Osteoblast (primary cell): ENCODE measurements around the gene SPO11. TPM values are rescaled to one million over a fixed set of nuclear protein-coding genes. Genes with fewer than 3 reads are reported as not detected.

Experiments
- DNase-seq: peaks from one replicate; pipeline ENCODE4 v3.0.0; 2011; ENCODE audit warnings: low spot score, mixed read lengths; ENCODE audit not compliant: insufficient read length; ENCODE audit errors: missing footprints
- H2AFZ ChIP-seq: 2 replicates; pipeline ENCODE4 v1.6.0; 2011; ENCODE audit warnings: mild to moderate bottlenecking, low read length
- H3K27ac ChIP-seq: 2 replicates; pipeline ENCODE4 v1.5.1; 2011; ENCODE audit warnings: mild to moderate bottlenecking, low read depth, low read length, moderate library complexity
- H3K27me3 ChIP-seq: 2 replicates; pipeline ENCODE4 v1.6.0; 2012; ENCODE audit warnings: mild to moderate bottlenecking, control low read depth, inconsistent platforms, low read length, moderate library complexity; ENCODE audit not compliant: insufficient read depth
- H3K36me3 ChIP-seq: 2 replicates; pipeline ENCODE4 v1.5.1; 2011; ENCODE audit warnings: mild to moderate bottlenecking, low read length, control low read depth, moderate library complexity; ENCODE audit not compliant: insufficient read depth
- H3K4me1 ChIP-seq: 2 replicates; pipeline ENCODE4 v1.5.1; 2011; ENCODE audit warnings: mild to moderate bottlenecking, low read length, control low read depth, moderate library complexity; ENCODE audit not compliant: insufficient read depth
- H3K4me2 ChIP-seq: 2 replicates; pipeline ENCODE4 v1.6.0; 2011; ENCODE audit warnings: mild to moderate bottlenecking, low read length; ENCODE audit not compliant: insufficient read depth
- H3K4me3 ChIP-seq: fragments of 200-600 bp; sonication (generic); 3 replicates; pipeline ENCODE4 v1.5.1; 2012; ENCODE audit warnings: mild to moderate bottlenecking, low read length, inconsistent platforms; ENCODE audit not compliant: insufficient read depth
- H3K79me2 ChIP-seq: 2 replicates; pipeline ENCODE4 v1.6.0; 2012; ENCODE audit warnings: mild to moderate bottlenecking, low read length, control low read depth, inconsistent platforms; ENCODE audit not compliant: insufficient read depth
- H3K9me3 ChIP-seq: 2 replicates; pipeline ENCODE4 v1.5.1; 2011; ENCODE audit warnings: low read depth, low read length, control low read depth
- H4K20me1 ChIP-seq: 2 replicates; pipeline ENCODE4 v1.6.0; 2012; ENCODE audit warnings: mild to moderate bottlenecking, low read length, control low read depth; ENCODE audit not compliant: insufficient read depth
- total RNA-seq: library from RNA; depleted of rRNA; stranded (reverse); fragments of >200 nt; gene quantifications from 2 replicates; pipeline ENCODE4 v1.2.3, GENCODE V29; 2012
- TF ChIP-seq, protein P1 (sequence below): IDR thresholded peaks from 2 replicates; pipeline ENCODE4 v1.5.1; 2011; ENCODE audit warnings: mild to moderate bottlenecking, low read depth, low read length, moderate library complexity; ENCODE audit errors: extremely low read depth

SPO11 gene
- total RNA-seq, 1 donor, result not detected

- Histone ChIP-seq H3K4me2 (no peak overlapping the region), H2AFZ (no peak overlapping the region), H3K79me2 (no peaks in the 10 kb centered on the region), H3K9me3 (no peaks in the 10 kb centered on the region), H4K20me1 (peaks cover 2% of the 10 kb centered on the region), H3K27me3 (no peaks in the 10 kb centered on the region), H3K4me3 (no peak overlapping the region), H3K36me3 (peaks cover 25% of the 10 kb centered on the region), H3K27ac (no peak overlapping the region), H3K4me1 (no peaks in the 10 kb centered on the region)
- TF ChIP-seq, protein P1, sequence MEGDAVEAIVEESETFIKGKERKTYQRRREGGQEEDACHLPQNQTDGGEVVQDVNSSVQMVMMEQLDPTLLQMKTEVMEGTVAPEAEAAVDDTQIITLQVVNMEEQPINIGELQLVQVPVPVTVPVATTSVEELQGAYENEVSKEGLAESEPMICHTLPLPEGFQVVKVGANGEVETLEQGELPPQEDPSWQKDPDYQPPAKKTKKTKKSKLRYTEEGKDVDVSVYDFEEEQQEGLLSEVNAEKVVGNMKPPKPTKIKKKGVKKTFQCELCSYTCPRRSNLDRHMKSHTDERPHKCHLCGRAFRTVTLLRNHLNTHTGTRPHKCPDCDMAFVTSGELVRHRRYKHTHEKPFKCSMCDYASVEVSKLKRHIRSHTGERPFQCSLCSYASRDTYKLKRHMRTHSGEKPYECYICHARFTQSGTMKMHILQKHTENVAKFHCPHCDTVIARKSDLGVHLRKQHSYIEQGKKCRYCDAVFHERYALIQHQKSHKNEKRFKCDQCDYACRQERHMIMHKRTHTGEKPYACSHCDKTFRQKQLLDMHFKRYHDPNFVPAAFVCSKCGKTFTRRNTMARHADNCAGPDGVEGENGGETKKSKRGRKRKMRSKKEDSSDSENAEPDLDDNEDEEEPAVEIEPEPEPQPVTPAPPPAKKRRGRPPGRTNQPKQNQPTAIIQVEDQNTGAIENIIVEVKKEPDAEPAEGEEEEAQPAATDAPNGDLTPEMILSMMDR, result peak; percentile 96
- DNase-seq, result peak; percentile 97
These were observed 52.2 kb downstream of the SPO11 start for GRCh38 chr20:57381596-57382503.

GRCh38 chr20:57382516-57382915 is 52.9 kb downstream of the SPO11 start:
- H3K4me2 ChIP-seq, result no peak overlapping the region
- no peak overlapping the region for H2AFZ ChIP-seq
- no peak overlapping the region for H3K27ac ChIP-seq
- H3K27me3 ChIP-seq, result no peaks in the 10 kb centered on the region
- H3K4me3 ChIP-seq, result no peak overlapping the region
- no peaks in the 10 kb centered on the region for H4K20me1 ChIP-seq
- peaks cover 20% of the 10 kb centered on the region for H3K36me3 ChIP-seq
- H3K9me3 ChIP-seq, result no peaks in the 10 kb centered on the region
- H3K79me2 ChIP-seq, result no peaks in the 10 kb centered on the region
- TF ChIP-seq, protein P1, result no peak
- DNase-seq, result no peak
- no peaks in the 10 kb centered on the region for H3K4me1 ChIP-seq

DNA sequence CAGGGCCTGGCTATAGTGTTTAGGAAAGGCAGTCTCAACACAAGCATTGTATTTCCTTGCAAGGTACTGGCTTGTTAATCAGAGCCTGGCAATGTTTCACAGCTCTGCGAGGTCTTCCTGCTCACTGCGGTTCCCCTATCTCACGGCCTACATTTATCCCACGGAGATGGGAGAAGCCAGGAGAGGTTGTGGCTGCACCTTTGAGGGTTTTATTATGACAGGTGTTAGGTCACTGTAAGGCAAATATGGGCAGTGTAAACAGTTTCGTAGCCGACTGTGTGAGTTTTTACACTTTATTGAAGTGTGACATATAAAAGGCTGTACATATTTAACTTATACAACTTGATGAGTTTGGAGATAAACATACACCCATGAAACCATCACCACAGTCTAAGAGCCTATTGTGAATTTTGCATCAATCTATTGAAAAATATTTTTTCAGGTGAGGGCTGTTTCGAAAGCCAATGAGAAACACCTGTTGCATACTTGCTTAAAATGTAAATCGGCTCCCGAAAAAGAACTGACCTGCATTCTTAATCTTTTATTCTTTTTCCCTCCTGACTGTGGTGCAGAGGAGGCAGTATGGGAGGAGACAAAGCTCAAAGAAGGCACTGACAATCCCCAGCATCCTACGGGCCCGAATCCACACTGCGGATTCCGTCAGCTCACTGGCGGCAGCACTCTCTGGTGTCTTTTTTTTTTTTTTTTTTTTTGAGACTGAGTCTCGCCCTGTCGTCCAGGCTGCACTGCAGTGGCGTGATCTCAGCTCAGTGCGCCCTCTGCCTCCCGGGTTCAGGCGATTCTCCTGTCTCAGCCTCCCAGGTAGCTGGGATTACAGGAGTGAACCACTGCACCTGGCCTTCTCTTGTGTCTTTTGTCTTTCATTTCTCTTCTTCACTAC is 54.1 kb downstream of the SPO11 start:
- no peak overlapping the region for H2AFZ ChIP-seq
- no peak overlapping the region for H3K4me2 ChIP-seq
- peaks cover 8% of the 10 kb centered on the region for H3K36me3 ChIP-seq
- TF ChIP-seq, protein P1, result no peak
- DNase-seq, result no peak
- H3K4me1 ChIP-seq, result no peaks in the 10 kb centered on the region
- H3K27me3 ChIP-seq, result no peaks in the 10 kb centered on the region
- H4K20me1 ChIP-seq, result no peaks in the 10 kb centered on the region
- no peak overlapping the region for H3K4me3 ChIP-seq
- H3K9me3 ChIP-seq, result no peaks in the 10 kb centered on the region
- H3K79me2 ChIP-seq, result no peaks in the 10 kb centered on the region
- H3K27ac ChIP-seq, result no peak overlapping the region
